Keratinocyte (primary cell): ENCODE measurements around the gene CLDN9. TPM values are rescaled to one million over a fixed set of nuclear protein-coding genes. Genes with fewer than 3 reads are reported as not detected.

ENCODE experiments used
- DNase-seq: peaks from one replicate; pipeline ENCODE4 v3.0.0-alpha.2; 2011; ENCODE audit warnings: low read depth, missing footprints, low spot score
- FAIRE-seq: peaks from 2 replicates; lab custom pipeline; 2011; peaks lifted over from hg19 to GRCh38; lab: Jason Lieb, UNC
- H2AFZ ChIP-seq: 2 replicates; pipeline ENCODE4 v1.6.0; 2012; ENCODE audit warnings: low read length, control low read depth, inconsistent platforms; ENCODE audit not compliant: control insufficient read depth
- H3K27ac ChIP-seq: 2 replicates; pipeline ENCODE4 v1.5.1; 2011; ENCODE audit warnings: low read length; ENCODE audit not compliant: control insufficient read depth, insufficient read depth
- H3K27me3 ChIP-seq: 3 replicates; pipeline ENCODE4 v1.6.0; 2011; ENCODE audit warnings: low read length; ENCODE audit not compliant: control insufficient read depth, insufficient read depth; ENCODE audit errors: extremely low read depth
- H3K36me3 ChIP-seq, 2 experiments: 2 replicates in 1 of 2; 3 replicates in 1 of 2; pipeline ENCODE4 v1.5.1; 2011; ENCODE audit warnings: low read length in 2 of 2, mild to moderate bottlenecking in 1 of 2; ENCODE audit not compliant: control insufficient read depth in 2 of 2, insufficient read depth in 2 of 2; ENCODE audit errors: extremely low read depth in 1 of 2
- H3K4me1 ChIP-seq: 3 replicates; pipeline ENCODE4 v1.5.1; 2011; ENCODE audit warnings: low read length; ENCODE audit not compliant: control insufficient read depth, insufficient read depth; ENCODE audit errors: extremely low read depth
- H3K4me2 ChIP-seq: 3 replicates; pipeline ENCODE4 v1.6.0; 2011; ENCODE audit warnings: low read depth, low read length; ENCODE audit not compliant: control insufficient read depth, insufficient read depth; ENCODE audit errors: extremely low read depth
- H3K4me3 ChIP-seq, 3 experiments: fragments of 200-600 bp in 1 of 3; sonication (generic) in 1 of 3; 2 replicates in 2 of 3; 3 replicates in 1 of 3; pipeline ENCODE4 v1.5.1; 2011 to 2016; ENCODE audit warnings: low read length in 3 of 3, mild to moderate bottlenecking in 3 of 3, control low read depth in 2 of 3, inconsistent platforms in 1 of 3, low read depth in 1 of 3, mixed read lengths in 1 of 3, mixed run types in 1 of 3, moderate library complexity in 1 of 3; ENCODE audit not compliant: control insufficient read depth in 2 of 3, insufficient read depth in 2 of 3; ENCODE audit errors: extremely low read depth in 1 of 3
- H3K79me2 ChIP-seq: 2 replicates; pipeline ENCODE4 v1.6.0; 2012; ENCODE audit warnings: low read length; ENCODE audit not compliant: control insufficient read depth, insufficient read depth
- H3K9ac ChIP-seq: 3 replicates; pipeline ENCODE4 v1.6.0; 2011; ENCODE audit warnings: low read length; ENCODE audit not compliant: control insufficient read depth, insufficient read depth; ENCODE audit errors: extremely low read depth
- H3K9me1 ChIP-seq: 3 replicates; pipeline ENCODE4 v1.6.0; 2011; ENCODE audit warnings: low read length; ENCODE audit not compliant: control insufficient read depth, insufficient read depth; ENCODE audit errors: extremely low read depth
- H3K9me3 ChIP-seq: 2 replicates; pipeline ENCODE4 v1.5.1; 2012; ENCODE audit warnings: low read depth, low read length; ENCODE audit not compliant: control insufficient read depth
- H4K20me1 ChIP-seq: 3 replicates; pipeline ENCODE4 v1.6.0; 2011; ENCODE audit warnings: low read length; ENCODE audit not compliant: control insufficient read depth, insufficient read depth; ENCODE audit errors: extremely low read depth
- EZH2 ChIP-seq: IDR thresholded peaks from one replicate; pipeline ENCODE4 v1.6.1; 2012; ENCODE audit warnings: inconsistent platforms, mild to moderate bottlenecking, low read length, moderate library complexity
- dilution Hi-C: fragments of 300-500 bp; cut with MboI; formaldehyde crosslinking; loops from one replicate; pipeline ENCODE4 v1.7.0; 2020; ENCODE audit warnings: low sequenced_read_pairs; ENCODE audit not compliant: extremely low pct_ligation_motif_present
- polyA plus RNA-seq, 5 experiments: library from polyadenylated mRNA; depleted of rRNA in 3 of 5; stranded (reverse) in 3 of 5; stranded (forward) in 1 of 5; unstranded in 1 of 5; fragments of >200 nt; gene quantifications; 1 replicate in 1 of 5; 2 replicates in 3 of 5; 3 replicates in 1 of 5; pipeline versions ENCODE4 v1.2.1 to v1.2.3, GENCODE V29; 2011 to 2012; ENCODE audit warnings: missing spikeins in 2 of 5, low read depth in 1 of 5, low replicate concordance in 1 of 5
- TF ChIP-seq, protein P1 (sequence below), 3 experiments: IDR thresholded peaks in 1 of 3; conservative IDR thresholded peaks in 1 of 3; optimal IDR thresholded peaks in 1 of 3; 2 replicates in 2 of 3; 3 replicates in 1 of 3; pipeline versions ENCODE3 to v1.5.1; 2011; ENCODE audit warnings: low read length in 3 of 3, mild to moderate bottlenecking in 3 of 3, moderate library complexity in 2 of 3, control low read depth in 1 of 3, inconsistent platforms in 1 of 3; ENCODE audit not compliant: insufficient read depth in 2 of 3; ENCODE audit errors: extremely low read depth in 1 of 3

Gene CLDN9
- polyA plus RNA-seq, 1 donor (not counting 4 experiments of a cell fraction or from before 2014, with no cell fraction given): not detected

DNA sequence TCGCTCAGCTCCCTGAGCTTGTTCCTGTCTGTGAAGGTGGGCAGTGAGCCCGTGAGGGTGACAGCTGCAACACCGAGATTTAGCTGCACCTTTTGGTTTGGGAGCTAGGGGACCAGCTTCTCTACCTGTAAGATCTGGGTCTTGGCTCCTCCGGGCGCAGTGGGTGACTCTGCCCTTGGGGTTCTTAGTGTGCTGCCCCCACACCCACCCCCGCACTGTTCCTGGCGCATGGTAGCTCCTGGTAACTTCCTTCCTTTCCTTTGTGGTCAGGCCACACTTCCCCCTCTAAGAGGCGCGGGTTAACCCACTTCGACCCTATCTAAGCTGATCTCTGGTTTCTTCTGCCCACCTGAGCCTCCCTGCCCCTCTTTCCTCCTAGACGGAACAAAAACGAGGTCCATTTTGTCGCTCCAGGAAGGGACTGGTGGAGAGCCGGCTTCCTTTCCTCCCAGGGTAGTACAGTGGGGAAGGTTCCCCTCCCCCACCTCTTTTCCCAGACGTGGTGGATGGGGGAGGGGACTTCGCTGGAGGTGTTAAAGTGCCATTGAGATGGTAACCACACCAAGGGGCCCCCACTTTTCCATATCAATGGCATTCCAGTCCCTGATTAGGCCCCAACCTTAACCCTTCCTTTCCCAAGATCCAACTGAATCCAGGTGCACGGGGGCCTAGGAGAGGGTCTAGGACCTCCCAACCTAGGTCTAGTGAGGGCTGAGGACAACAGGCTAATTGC is 4.6 kb upstream of the CLDN9 start:
- DNase-seq: no peak
- no peak overlapping the region for H2AFZ ChIP-seq

DNA sequence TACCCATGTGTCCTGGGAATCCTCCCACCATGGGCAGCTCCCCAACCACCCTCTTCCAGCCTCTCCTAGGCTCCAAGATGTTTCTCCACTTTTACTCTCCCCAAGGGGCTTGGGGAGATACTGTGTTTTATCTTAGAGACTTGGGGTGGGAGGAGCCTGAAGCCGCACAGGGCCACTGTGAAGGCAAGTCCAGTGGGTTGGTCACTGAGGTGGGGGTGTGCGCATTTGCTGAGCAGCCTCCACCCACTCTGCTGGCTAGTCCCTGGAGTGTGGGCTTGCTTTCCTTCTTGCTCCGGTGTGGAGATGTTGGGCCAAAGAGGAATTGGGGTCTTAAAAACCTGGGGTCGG is 4.1 kb upstream of the CLDN9 start:
- Histone ChIP-seq H4K20me1 (no peaks in the 10 kb centered on the region), H3K9me3 (no peaks in the 10 kb centered on the region), H3K4me2 (no peak overlapping the region), H3K36me3 (no peaks in the 10 kb centered on the region), H3K27me3 (peaks cover 27% of the 10 kb centered on the region), H3K9me1 (no peaks in the 10 kb centered on the region), H3K79me2 (no peaks in the 10 kb centered on the region), H2AFZ (no peak overlapping the region), H3K9ac (no peak overlapping the region), H3K27ac (no peak overlapping the region), H3K4me1 (peaks cover 14% of the 10 kb centered on the region), H3K4me3 (no peak overlapping the region)
- dilution Hi-C loops: no loop called here
- TF ChIP-seq, protein P1, sequence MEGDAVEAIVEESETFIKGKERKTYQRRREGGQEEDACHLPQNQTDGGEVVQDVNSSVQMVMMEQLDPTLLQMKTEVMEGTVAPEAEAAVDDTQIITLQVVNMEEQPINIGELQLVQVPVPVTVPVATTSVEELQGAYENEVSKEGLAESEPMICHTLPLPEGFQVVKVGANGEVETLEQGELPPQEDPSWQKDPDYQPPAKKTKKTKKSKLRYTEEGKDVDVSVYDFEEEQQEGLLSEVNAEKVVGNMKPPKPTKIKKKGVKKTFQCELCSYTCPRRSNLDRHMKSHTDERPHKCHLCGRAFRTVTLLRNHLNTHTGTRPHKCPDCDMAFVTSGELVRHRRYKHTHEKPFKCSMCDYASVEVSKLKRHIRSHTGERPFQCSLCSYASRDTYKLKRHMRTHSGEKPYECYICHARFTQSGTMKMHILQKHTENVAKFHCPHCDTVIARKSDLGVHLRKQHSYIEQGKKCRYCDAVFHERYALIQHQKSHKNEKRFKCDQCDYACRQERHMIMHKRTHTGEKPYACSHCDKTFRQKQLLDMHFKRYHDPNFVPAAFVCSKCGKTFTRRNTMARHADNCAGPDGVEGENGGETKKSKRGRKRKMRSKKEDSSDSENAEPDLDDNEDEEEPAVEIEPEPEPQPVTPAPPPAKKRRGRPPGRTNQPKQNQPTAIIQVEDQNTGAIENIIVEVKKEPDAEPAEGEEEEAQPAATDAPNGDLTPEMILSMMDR (optimal IDR thresholded peaks at IDR 0.05 in 1 of 3, IDR thresholded peaks at IDR 0.05 in 1 of 3, conservative IDR thresholded peaks at IDR 0.05 in 1 of 3; ENCODE audit: extremely low read depth in 1 of 3, insufficient read depth in 2 of 3, low read length in 3 of 3): no peak
- TF ChIP-seq EZH2: no peak
- no peak for FAIRE-seq
- no peak for DNase-seq

More for the DNA sequence above, 4.6 kb upstream of the CLDN9 start:
- dilution Hi-C loops: no loop called here
- FAIRE-seq: no peak
- TF ChIP-seq, protein P1 (optimal IDR thresholded peaks at IDR 0.05 in 1 of 3, IDR thresholded peaks at IDR 0.05 in 1 of 3, conservative IDR thresholded peaks at IDR 0.05 in 1 of 3; ENCODE audit: extremely low read depth in 1 of 3, insufficient read depth in 2 of 3, low read length in 3 of 3): no peak
- no peak for TF ChIP-seq EZH2
- no peak overlapping the region for H3K9ac ChIP-seq
- no peak overlapping the region for H3K4me3 ChIP-seq
- peaks cover 11% of the 10 kb centered on the region for H3K4me1 ChIP-seq
- H4K20me1 ChIP-seq: no peaks in the 10 kb centered on the region
- no peaks in the 10 kb centered on the region for H3K9me1 ChIP-seq
- H3K9me3 ChIP-seq: no peaks in the 10 kb centered on the region
- H3K4me2 ChIP-seq: no peak overlapping the region
- H3K27me3 ChIP-seq: peaks cover 22% of the 10 kb centered on the region
- no peaks in the 10 kb centered on the region for H3K36me3 ChIP-seq
- no peak overlapping the region for H3K27ac ChIP-seq
- no peaks in the 10 kb centered on the region for H3K79me2 ChIP-seq
